DND-41 (cell line): ENCODE measurements around the gene TAS2R39.
"Not testable (repeated sequence)": the region's sequence is repeated elsewhere in the genome, so short reads cannot be mapped to it uniquely, and the experiment has no call there.

Experiments
- ATAC-seq: fragments of 200-7000 bp; cut with Tn5 transposase; 3 replicates; pipeline ENCODE4 v1.9.1; 2021; ENCODE audit warnings: low read depth; ENCODE audit not compliant: insufficient read depth
- DNase-seq: peaks from one replicate; pipeline ENCODE4 v3.0.0-alpha.2; 2020
- H2AFZ ChIP-seq: 2 replicates; pipeline ENCODE4 v1.6.0; 2012; ENCODE audit warnings: low read depth, low read length
- H3K27ac ChIP-seq: 2 replicates; pipeline ENCODE4 v1.5.1; 2012; ENCODE audit warnings: low read length, inconsistent platforms
- H3K27me3 ChIP-seq: fragments of 200-600 bp; sonication (generic); 2 replicates; pipeline ENCODE4 v1.6.0; 2012; ENCODE audit warnings: low read length, mild to moderate bottlenecking, inconsistent platforms; ENCODE audit not compliant: insufficient read depth, poor library complexity
- H3K36me3 ChIP-seq: 2 replicates; pipeline ENCODE4 v1.5.1; 2012; ENCODE audit warnings: low read length, inconsistent platforms; ENCODE audit not compliant: insufficient read depth
- H3K4me1 ChIP-seq: 2 replicates; pipeline ENCODE4 v1.5.1; 2012; ENCODE audit warnings: mild to moderate bottlenecking, low read length; ENCODE audit not compliant: insufficient read depth
- H3K4me2 ChIP-seq: 2 replicates; pipeline ENCODE4 v1.6.0; 2012; ENCODE audit warnings: mild to moderate bottlenecking, moderate library complexity, low read length, inconsistent platforms; ENCODE audit not compliant: insufficient read depth
- H3K4me3 ChIP-seq, 2 experiments: fragments of 200-600 bp in 1 of 2; shearing (Covaris generic) in 1 of 2; 2 replicates each; pipeline ENCODE4 v1.5.1; 2012 to 2016; ENCODE audit warnings: inconsistent platforms in 2 of 2, low read length in 2 of 2, mild to moderate bottlenecking in 2 of 2, low read depth in 1 of 2, moderate library complexity in 1 of 2
- H3K79me2 ChIP-seq: 2 replicates; pipeline ENCODE4 v1.6.0; 2012; ENCODE audit warnings: low read length, inconsistent platforms; ENCODE audit not compliant: insufficient read depth
- H3K9ac ChIP-seq: 2 replicates; pipeline ENCODE4 v1.6.0; 2012; ENCODE audit warnings: low read depth, mild to moderate bottlenecking, inconsistent platforms, low read length, moderate library complexity
- H3K9me3 ChIP-seq: 2 replicates; pipeline ENCODE4 v1.5.1; 2012; ENCODE audit warnings: low read length, moderate library complexity, mild to moderate bottlenecking, inconsistent platforms; ENCODE audit not compliant: insufficient read depth, severe bottlenecking
- H4K20me1 ChIP-seq: 2 replicates; pipeline ENCODE4 v1.6.0; 2012; ENCODE audit warnings: low read length; ENCODE audit not compliant: insufficient read depth
- EZH2 ChIP-seq: IDR thresholded peaks from 3 replicates; pipeline ENCODE4 v1.6.1; 2012; ENCODE audit warnings: borderline replicate concordance, low read depth, mild to moderate bottlenecking, moderate library complexity, low read length, inconsistent platforms; ENCODE audit not compliant: severe bottlenecking
- TF ChIP-seq, protein P1 (sequence below): IDR thresholded peaks from 2 replicates; pipeline ENCODE4 v1.5.1; 2012; ENCODE audit warnings: borderline replicate concordance, low read length, moderate library complexity, mild to moderate bottlenecking; ENCODE audit not compliant: poor library complexity, severe bottlenecking; ENCODE audit errors: extremely low read depth

Gene TAS2R39

DNA sequence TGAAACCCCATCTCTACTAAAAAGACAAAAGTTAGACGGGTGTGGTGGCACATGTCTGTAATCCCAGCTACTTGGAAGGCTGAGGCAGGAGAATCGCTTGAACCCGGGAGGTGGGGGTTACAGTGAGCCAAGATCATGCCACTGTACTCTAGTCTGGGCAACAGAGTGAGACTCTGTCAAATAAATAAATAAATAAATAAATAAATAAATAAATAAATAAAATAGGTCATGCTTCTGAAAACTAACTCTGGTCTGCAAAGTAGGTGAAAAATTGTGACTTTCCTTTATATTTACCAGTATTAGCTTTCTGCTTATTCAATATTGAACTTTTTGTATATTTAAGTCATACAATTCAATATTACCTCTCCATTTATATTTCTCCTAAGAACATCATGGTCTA is 24.6 kb upstream of the TAS2R39 start:
- H3K27me3 ChIP-seq: not testable (repeated sequence)

DNA sequence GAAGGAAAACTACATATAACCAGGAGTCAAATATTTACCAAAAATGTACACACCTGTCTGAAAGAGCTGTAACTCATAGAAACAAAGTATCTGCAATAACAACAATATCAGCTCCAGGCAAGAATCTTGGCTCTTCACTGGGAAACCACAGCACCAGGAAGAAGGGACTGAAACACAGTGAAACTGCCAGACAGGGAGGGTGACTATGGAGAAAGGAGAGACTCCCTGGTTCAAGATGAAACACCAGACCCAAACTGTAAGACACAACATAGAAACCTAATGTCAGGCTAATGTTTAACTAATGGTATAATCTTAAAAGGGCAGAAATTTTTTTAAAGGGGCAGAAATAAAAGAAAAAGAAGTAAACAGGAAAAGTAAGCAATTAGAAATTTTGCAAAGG is 11.5 kb upstream of the TAS2R39 start:
- Histone ChIP-seq H4K20me1 (no peaks in the 10 kb centered on the region), H3K27me3 (no peaks in the 10 kb centered on the region), H3K4me3 (no peak overlapping the region), H3K79me2 (no peaks in the 10 kb centered on the region), H3K36me3 (no peaks in the 10 kb centered on the region), H3K9me3 (peaks cover 3% of the 10 kb centered on the region), H3K9ac (no peak overlapping the region), H3K4me1 (no peaks in the 10 kb centered on the region), H3K27ac (no peak overlapping the region), H2AFZ (no peak overlapping the region), H3K4me2 (no peak overlapping the region)
- TF ChIP-seq, protein P1, sequence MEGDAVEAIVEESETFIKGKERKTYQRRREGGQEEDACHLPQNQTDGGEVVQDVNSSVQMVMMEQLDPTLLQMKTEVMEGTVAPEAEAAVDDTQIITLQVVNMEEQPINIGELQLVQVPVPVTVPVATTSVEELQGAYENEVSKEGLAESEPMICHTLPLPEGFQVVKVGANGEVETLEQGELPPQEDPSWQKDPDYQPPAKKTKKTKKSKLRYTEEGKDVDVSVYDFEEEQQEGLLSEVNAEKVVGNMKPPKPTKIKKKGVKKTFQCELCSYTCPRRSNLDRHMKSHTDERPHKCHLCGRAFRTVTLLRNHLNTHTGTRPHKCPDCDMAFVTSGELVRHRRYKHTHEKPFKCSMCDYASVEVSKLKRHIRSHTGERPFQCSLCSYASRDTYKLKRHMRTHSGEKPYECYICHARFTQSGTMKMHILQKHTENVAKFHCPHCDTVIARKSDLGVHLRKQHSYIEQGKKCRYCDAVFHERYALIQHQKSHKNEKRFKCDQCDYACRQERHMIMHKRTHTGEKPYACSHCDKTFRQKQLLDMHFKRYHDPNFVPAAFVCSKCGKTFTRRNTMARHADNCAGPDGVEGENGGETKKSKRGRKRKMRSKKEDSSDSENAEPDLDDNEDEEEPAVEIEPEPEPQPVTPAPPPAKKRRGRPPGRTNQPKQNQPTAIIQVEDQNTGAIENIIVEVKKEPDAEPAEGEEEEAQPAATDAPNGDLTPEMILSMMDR: no peak
- TF ChIP-seq EZH2: no peak
- DNase-seq: no peak
- ATAC-seq: no peak

More for the DNA sequence above, 24.6 kb upstream of the TAS2R39 start:
- ATAC-seq, DNase-seq, H4K20me1 ChIP-seq, H3K4me1 ChIP-seq, H3K9me3 ChIP-seq, H3K4me3 ChIP-seq, H3K27ac ChIP-seq, H3K79me2 ChIP-seq, H3K36me3 ChIP-seq, H2AFZ ChIP-seq, H3K9ac ChIP-seq, H3K4me2 ChIP-seq: not testable (repeated sequence)

DNA sequence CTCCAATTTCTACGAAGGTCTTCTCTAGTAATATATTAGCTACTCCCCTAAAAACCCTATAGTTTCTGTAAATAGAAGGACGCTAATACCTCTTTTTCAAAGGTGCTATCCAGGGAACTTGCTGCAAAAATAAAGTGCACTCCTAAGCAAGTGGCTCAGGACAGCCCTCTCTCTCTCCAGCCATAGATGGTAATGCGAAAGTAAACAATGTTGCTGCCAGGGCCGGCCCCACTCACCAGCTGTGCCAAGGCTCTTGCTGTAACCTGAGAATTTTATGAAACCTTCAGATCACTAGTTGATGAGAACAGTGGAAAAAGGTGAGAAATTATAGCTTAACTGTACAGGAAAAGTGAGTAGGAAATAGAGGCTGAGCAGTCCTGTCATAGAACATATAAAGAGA is 10.9 kb upstream of the TAS2R39 start:
- DNase-seq: no peak
- TF ChIP-seq EZH2: no peak
- TF ChIP-seq, protein P1: no peak

DNA sequence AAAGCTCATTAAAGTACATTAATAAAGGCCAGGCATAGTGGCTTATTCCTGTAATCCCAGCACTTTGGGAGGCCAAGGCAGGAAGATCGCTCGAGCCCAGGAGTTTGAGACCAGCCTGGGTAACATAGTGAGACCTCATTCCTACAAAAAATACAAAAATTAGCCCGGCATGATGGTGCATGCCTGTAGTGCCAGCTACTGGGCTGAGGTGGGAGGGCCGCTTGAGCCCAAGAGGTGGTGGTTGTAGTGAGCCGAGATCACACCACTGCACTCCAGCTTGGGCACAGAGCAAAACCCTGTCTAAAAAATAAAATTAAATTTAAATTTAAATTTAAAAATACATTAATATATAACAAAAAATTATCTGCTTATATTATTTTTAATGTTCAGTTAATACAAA is 7.1 kb upstream of the TAS2R39 start:
- TF ChIP-seq EZH2: no peak
- TF ChIP-seq, protein P1: no peak
- H2AFZ ChIP-seq: no peak overlapping the region
- no peaks in the 10 kb centered on the region for H4K20me1 ChIP-seq
- H3K9me3 ChIP-seq: peaks cover 16% of the 10 kb centered on the region
- no peaks in the 10 kb centered on the region for H3K27me3 ChIP-seq
- H3K9ac ChIP-seq: no peak overlapping the region
- H3K27ac ChIP-seq: no peak overlapping the region
- no peaks in the 10 kb centered on the region for H3K79me2 ChIP-seq
- no peaks in the 10 kb centered on the region for H3K4me1 ChIP-seq
- ATAC-seq: no peak
- H3K4me2 ChIP-seq: no peak overlapping the region
- no peaks in the 10 kb centered on the region for H3K36me3 ChIP-seq
- H3K4me3 ChIP-seq: no peak overlapping the region
- no peak for DNase-seq

More for the DNA sequence above, 10.9 kb upstream of the TAS2R39 start:
- Histone ChIP-seq H3K4me1 (no peaks in the 10 kb centered on the region), H3K36me3 (no peaks in the 10 kb centered on the region), H3K9me3 (peaks cover 5% of the 10 kb centered on the region), H3K4me3 (no peak overlapping the region), H3K27me3 (no peaks in the 10 kb centered on the region), H3K9ac (no peak overlapping the region), H4K20me1 (no peaks in the 10 kb centered on the region), H2AFZ (no peak overlapping the region), H3K4me2 (no peak overlapping the region), H3K27ac (no peak overlapping the region), H3K79me2 (no peaks in the 10 kb centered on the region)
- no peak for ATAC-seq
